Adrenal gland (tissue), 5 donors: ENCODE data around the gene ZSWIM9.

Source experiments
- POLR2A ChIP-seq, 2 donors: fragments of 450-650 bp; IDR thresholded peaks; one replicate each; pipeline ENCODE4 v1.6.1; 2017; ENCODE audit warnings: antibody characterized with exemption in 2 of 2, mild to moderate bottlenecking in 2 of 2, moderate library complexity in 1 of 2
- TF ChIP-seq, protein P1 (sequence below), 6 experiments: fragments of 450-650 bp in 4 of 6; fragments of 200-600 bp in 2 of 6; sonication (generic) in 1 of 6; IDR thresholded peaks; 1 replicate in 5 of 6; 2 replicates in 1 of 6; pipeline versions ENCODE4 v1.5.1 to v1.8.0; 2016 to 2021; ENCODE audit warnings: antibody characterized with exemption in 6 of 6, mild to moderate bottlenecking in 2 of 6, moderate library complexity in 1 of 6
- donor health status: DM: no; HTN: no; CAD: no.

- TF ChIP-seq, protein P1, sequence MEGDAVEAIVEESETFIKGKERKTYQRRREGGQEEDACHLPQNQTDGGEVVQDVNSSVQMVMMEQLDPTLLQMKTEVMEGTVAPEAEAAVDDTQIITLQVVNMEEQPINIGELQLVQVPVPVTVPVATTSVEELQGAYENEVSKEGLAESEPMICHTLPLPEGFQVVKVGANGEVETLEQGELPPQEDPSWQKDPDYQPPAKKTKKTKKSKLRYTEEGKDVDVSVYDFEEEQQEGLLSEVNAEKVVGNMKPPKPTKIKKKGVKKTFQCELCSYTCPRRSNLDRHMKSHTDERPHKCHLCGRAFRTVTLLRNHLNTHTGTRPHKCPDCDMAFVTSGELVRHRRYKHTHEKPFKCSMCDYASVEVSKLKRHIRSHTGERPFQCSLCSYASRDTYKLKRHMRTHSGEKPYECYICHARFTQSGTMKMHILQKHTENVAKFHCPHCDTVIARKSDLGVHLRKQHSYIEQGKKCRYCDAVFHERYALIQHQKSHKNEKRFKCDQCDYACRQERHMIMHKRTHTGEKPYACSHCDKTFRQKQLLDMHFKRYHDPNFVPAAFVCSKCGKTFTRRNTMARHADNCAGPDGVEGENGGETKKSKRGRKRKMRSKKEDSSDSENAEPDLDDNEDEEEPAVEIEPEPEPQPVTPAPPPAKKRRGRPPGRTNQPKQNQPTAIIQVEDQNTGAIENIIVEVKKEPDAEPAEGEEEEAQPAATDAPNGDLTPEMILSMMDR (IDR thresholded peaks at IDR 0.05), result no peak
- no peak for TF ChIP-seq POLR2A (IDR thresholded peaks at IDR 0.05)
These were observed 4.1 kb downstream of the ZSWIM9 start for GRCh38 chr19:48174445-48175030.
